ENCODE measurements around the gene MACROH2A2.
"Not testable (repeated sequence)": the region's sequence is repeated elsewhere in the genome, so short reads cannot be mapped to it uniquely, and the experiment has no call there.

MACROH2A2 gene

DNA sequence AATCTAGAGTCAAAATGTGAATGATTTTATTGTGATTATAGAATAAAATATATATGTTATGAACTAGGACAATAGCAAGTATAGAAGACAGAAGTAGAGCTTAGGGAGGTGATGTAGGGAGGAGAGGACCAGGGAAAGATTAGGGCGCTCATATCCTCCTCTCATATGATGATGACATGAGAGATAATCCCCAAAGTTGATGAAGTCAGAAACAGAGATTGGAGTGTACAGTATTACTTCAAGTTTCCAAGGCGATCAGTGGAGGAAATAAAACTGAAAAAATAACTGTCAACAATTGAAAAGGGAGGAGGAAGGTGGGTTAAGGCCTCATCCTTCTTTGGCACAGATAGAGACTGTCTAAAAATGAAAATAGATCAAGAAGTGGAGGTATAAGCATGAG lies 14.9 kb downstream of the MACROH2A2 start:
- DNase-seq, result no peak

DNA sequence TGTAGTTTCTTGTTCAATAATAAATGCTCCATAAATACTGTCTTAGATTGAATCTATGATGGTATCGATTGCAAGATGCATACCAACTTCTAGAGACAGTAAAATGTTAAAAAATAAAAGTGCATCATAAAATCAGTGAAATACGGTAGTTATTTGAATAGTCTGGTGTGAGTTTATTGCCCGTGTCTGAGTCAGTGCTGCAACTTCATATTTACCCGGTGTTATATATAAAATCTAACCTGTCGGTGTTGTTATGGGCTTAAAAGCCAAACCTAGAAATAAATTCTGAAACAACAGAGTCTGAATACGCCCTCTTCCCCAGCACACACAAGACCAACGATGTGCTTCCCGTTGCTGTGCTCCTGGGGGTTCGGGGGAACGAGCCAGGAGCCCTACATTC lies 16.3 kb downstream of the MACROH2A2 start:
- DNase-seq, result no peak

DNA sequence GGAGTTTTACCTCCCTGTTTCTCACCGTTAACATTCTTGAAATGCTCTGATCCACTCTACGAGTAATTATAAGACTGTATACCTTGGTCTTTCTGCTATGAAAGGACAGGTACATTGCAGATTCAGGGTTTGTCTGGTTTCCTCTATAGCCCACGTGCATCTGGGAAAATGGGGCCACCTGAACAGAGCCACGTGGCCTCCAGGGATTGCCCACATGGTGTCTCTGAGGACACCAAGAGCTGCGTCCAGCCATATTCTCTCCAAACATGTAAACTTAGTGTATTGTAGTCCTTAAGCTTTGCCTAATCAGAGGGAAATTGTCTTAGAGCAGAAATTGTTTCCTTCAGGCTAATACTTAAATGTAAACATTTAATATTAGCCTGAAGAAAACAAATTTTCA lies 16.7 kb downstream of the MACROH2A2 start:
- DNase-seq, result no peak

DNA sequence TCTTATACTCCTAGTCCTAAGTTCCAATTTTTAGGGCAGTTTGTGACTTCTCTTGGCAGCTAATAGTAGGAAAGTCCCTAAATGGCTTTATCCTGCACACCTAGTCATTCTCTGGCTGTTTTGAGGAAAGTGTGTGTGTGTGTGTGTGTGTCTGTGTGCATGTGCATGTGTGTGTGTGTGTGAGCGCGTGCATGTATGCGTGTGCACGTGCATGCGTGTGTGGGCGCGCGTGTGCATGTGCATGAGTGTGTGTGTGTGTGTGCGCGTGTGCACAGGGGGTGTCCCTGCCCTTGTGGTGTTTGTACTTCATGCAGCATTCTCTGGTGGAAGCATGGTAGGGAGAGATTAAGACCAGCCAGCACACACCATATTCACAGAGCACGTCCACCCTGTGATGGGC lies 18.2 kb downstream of the MACROH2A2 start:
- DNase-seq, result no peak

DNA sequence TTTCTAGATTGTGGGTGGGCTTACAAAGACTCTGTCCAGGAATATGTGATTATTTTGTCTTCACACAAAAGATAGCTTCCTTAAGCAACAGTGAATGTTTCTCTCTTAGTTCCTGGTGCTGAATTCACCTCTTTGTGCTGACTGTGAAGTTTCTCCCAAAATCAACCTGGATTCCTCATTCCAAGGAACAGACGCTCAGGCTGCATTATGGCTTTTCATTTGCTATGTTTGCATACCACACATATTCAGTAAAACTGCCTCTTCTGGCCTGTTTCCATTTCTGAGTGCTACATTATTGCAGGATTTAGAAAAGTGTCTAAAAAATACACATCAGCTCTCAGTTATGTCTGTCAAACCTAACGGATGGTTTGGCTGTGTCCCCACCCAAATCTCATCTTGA lies 21.5 kb downstream of the MACROH2A2 start:
- no peak for DNase-seq

DNA sequence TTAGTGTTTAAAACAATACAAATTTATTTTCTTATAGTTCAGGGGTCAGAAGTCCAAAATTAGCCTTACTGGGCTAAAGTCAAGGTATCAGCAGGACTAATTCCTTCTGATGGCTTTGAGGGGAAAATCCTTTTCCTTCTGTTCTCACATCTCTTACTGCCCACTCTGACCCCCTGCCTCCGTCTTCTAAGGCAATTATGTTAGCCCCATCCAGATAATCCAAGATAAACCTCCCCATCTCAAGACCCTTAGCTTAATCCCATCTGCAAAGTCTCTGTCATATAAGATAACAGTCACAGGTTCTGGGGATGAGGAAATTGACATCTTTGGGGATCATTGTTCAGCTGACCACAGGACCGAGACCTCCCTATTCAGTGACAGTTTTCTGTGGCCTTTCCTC lies 22.3 kb downstream of the MACROH2A2 start:
- no peak for DNase-seq

DNA sequence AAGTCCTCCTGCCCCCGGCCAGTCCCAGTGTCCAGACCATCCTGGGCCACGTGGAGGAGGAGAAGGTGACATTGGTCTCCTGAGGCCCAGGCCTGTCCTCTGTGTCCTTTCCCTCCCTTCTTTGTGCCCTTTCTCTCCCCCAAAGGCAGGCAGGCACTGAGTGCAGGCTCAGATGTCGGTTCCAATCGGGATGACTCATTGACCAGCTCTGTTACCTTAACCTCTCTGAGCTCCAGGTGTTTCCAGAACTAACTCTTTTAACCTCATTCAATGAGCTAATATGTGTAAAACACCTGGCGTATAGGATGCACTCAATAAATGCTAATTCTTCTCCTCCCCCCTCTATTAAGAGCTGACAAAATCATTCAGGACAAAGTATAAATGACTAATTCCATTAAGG lies 25.7 kb downstream of the MACROH2A2 start:
- DNase-seq, result no peak

DNA sequence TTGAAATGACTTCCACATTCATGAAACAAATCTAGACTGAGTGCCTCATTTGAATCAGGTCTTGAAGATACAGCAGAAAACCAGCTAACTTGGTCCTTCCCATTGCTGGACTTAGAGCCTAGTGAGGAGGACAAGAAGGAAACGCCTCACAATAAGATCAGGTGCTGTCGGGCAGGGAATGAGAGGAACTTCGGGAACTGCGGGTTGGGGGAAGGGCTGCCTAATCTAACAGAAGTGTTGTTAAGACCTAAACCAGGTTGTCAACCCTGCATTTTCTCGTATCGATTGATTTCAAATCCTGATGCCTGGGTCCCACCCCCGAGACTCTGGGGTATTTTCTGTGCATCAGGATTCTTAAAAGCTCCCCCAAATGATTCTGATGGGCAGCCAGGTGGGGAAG lies 26.3 kb downstream of the MACROH2A2 start:
- DNase-seq, result no peak

DNA sequence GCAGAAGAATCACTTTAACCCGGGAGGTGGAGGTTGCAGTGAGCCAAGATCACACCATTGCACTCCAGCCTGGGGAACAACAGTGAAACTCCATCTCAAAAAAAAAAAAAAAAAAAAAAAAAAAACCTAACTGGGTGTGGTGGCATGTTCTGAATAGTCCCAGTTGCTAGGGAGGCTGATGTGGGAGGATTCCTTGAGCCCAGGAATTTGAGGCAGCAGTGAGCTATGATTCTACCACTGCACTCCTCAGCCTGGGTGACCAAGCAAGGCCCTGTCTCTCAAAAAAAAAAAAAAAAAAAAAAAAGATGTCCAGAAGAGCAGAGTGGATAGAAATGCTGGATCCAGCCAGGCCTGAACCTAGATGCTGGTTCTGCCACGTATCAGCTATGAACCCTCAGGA lies 28.1 kb downstream of the MACROH2A2 start:
- DNase-seq, result not testable (repeated sequence)

DNA sequence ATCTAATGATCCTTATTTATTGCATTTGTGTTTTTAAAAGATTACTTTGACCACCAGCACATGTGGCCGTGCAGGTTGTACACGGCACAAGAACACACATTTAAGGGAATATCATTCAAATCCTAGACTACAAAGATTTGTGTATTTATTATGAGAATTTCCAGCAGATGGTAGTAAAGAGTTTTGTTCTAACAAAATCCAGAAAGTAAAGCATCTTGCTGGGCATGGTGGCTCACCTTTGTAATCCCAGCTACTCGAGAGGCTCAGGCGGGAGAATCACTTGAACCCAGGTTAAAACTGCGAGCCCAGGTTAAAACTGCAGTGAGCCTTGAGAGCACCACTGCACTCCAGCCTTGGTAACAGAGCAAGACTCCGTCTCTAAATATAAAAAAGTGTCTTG lies 31.5 kb downstream of the MACROH2A2 start:
- DNase-seq, result no peak

DNA sequence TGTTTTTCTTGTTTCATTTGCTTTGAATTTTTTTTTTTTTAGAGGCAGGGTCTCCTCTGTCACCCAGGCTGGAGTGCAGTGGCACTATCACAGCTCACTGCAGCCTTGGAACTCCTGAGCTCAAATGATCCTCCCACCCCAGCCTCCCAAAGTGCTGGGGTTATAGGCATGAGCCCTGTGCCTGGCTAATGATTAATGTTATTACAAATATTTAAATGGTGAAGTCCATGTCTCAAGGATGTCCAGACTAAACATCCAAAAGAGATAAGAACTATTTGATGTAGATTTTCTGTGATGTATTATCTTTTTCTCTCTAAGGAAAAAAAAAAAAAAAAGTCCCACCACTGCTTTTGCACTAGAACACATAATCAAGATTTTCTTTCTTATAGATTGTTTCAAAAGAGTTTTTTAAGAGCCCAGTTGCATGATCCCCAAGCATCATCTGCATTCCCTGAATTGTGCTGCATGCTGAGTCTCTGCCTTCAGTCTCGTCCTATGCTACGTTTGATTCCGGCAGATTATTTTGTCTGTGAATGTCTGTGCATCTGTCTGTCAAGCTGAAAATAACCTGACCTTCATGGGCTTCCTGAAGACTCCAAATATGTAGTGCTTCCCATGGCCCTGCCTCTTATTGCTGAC lies 33.4 kb downstream of the MACROH2A2 start:
- no peak for DNase-seq

DNA sequence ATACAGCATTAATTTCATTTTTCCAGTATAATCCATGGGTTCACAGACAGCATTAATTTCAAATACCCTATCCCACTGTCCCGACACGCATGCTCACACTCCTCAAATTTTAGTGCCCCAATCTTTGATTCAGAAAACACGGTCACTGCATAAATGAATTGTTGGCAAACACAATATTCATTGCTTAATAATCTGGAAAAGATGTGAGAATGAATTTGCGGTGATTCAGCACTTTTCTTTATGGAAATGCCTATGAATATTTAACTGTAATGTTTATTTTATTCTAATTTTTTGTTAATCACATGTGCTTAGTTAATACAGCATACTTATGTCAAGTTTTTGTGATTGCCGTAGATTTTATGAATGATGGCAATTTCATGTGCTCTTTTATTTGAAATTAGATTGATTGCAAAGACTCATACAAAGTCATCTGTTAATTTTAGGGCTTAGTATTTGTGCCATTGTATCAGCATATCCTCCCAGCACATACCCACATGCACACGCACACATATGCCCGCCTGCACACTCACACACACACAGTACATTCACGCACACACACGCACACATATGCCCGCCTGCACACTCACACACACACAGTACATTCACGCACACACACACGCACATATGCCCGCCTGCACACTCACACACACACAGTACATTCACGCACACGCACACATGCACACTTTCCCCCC lies 35.1 kb downstream of the MACROH2A2 start:
- no peak for DNase-seq

DNA sequence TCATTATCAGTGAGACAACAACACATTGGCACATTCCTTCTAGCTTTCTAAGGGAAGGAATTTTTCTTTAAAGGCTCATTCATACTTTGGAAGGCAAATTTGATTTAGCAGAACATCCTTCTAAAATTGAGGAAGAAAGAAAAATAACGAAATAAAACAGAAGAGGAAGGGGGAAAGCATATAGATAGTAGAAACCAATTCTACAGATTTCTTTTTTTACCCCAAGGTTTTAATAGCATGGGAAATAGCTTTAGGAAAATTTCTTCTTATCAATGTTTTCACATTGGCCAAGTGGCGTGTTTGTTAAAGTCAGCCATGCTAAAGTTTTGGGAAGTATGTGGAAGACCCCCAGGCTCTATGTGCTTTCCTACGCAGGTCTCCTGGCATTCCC lies 35.7 kb downstream of the MACROH2A2 start:
- no peak for DNase-seq

DNA sequence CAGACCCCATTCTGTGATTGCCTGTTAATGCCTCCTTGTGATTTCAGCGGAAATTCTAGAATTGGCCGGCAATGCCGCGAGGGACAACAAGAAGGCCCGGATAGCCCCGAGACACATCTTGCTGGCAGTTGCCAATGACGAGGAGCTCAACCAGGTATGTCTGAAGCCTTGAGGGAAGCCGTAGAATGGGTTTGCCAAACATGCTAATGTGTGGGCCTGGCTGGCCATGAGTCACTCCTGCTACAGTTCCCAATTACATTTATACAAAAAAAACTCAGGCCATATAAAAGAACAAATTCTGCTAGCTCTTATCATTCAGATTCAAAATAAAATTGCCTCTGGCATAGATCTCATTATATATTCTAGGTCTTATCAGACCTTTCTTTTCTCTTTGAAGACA lies 37.4 kb downstream of the MACROH2A2 start:
- no peak for DNase-seq

DNA sequence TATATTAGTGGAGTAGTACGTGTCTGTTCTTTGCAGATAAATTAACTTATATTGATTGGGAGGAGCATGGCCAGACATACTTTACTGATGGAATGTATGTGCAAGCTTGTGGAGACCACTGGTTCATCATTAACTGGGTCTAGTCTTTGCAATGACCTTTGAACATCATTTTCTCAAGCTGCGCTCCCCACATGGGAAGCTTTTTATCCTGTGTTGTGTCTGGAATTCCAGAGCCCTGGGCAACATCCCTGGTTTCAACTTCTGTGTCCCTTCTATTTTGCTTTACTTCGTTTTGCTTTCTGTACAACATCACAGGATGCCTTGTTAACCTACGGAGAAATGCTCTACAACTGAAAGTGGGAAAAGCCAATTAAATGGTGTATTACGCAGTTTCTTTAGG lies 38.3 kb downstream of the MACROH2A2 start:
- DNase-seq, result no peak

DNA sequence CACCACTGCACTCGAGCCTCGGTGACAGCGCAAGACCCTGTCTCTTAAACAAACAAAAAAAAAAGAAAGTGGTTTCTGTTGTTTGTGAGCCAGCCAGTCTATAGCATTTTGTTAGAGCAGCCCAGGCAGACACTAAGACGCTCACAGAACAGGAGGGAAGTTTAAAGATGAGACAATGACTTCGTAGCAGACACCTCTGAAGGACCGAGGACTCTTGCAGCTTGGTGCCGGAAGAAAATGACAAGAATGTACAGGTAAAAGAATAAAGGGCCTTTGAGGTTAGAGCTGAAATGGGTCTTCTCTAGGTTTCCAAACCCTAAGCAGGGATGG lies 39.7 kb downstream of the MACROH2A2 start:
- DNase-seq, result no peak

DNA sequence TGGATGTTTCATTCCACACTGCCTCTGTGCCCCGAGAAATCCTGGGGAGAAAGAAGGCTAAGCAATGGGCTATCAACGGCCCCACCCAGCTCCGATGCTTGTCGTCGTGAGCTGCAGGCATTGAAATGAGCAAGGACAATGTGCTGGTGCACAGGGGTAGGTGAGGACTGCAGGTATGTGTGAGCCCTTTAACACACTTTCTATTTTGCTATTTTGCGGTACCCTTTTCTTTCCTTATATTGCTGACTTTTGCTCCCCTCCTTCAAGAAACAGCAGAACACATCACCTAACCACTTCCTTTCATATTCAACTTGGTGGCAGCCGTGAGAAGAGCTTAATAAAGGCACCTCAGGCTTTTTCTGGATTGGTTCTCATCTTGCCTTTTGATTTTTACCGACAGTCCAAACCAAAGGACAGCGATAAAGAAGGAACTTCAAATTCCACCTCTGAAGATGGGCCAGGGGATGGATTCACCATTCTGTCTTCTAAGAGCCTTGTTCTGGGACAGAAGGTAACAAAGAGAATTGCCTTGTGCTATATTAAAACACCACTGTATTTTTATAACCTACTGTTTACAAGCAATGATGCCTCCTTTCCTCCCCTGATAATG lies 40.8 kb downstream of the MACROH2A2 start:
- no peak for DNase-seq

DNA sequence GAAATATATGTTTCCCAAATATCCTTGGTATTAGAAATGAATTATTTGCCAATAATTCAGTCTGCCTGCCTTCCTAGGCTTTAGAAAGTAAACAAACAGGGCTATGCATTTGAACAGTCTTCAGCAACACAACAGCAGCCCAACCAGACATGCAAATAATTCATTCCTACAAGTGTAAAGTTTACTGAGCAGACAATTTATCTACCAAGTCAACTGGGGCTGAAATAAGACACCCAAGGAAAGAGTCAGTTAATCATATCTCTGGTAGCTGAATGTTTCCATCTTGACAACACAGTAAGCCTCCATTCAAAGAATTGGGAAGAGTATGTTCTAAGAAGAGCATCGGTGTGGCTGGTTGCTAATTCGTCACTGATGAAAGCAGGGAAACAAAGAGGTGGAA lies 41.6 kb downstream of the MACROH2A2 start:
- no peak for DNase-seq

DNA sequence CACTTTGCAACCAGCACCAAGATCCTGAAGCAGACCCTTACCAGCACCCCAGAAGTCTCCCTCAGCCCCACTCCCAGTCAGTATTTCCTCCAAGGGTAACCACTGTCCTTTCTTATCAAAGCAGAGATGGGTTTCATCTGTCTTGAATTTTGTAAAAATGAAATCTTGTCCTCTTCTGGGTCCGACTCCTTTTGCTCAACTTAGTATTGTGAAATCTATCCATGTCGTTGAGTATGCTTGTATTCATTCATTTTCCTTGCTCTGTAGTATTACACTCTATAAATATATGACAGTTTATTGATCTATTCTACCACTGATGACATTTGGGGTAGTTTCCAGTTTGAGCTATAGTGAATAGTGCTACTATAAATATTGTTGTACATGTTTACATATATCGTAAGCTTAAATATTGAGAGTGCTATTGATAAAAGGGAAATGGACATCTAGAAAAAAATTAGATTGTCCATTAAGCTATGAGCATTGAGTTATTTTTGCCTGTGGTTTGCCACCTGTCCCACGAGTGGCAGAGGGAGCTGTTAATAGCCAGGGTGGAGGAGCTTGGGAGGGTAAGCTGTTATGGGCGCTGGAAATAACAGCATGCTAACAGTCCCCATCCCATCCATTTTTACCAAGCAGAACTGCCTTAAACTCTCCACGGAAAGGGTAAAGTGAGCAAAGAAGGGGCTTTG lies 43.5 kb downstream of the MACROH2A2 start:
- DNase-seq, result no peak

DNA sequence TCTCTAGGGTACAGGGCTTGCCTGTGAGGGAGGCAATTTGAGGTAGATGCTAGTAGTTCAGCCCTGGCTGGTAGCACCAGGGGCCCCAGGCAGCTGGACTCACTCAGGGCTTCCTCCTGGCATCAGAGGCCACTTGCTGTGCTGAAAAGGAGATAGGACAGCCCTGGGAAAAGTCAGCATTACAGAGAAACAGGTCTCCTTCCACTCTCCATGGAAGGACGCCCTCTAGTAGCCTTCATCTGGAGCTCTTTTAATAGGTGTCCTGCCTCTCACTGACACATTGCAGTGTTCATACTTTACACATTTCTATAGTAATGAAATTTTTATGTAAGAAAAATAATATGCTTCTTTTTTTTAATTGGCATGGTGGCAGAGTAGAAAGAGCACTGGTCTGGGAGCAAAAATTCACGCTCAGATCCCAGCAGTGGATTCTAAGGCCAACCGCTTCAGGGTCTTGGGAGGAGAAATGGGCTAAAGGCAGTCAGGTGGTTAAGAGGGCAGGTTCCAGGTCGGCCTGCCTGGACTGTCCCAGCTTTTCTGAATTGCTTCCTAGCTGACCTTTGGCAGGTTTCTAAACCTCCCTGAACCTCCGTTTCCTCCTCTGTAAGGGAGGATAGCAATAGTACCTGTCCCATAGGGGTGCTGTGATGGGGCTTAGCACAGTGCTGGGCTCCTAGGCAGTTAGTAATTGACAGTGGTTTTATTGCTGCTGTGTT lies 44.2 kb downstream of the MACROH2A2 start:
- no peak for DNase-seq

DNA sequence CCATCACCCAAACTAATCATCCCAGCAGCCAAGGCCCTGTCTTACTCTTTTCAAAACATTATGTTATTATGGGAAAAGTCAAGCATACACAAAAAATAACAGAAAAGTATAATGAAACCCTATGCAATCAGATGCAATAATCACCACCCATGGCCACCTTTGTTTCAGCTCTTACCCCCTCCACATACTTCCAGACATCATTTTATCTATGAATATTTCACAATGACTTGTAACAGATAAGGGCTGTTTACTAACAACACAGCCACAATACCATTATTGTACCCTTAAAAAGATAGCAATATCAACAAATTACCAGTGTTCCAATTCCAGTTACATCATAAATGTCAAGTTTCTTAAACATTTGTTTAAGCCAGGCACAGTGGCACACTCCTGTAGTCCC lies 44.8 kb downstream of the MACROH2A2 start:
- no peak for DNase-seq

DNA sequence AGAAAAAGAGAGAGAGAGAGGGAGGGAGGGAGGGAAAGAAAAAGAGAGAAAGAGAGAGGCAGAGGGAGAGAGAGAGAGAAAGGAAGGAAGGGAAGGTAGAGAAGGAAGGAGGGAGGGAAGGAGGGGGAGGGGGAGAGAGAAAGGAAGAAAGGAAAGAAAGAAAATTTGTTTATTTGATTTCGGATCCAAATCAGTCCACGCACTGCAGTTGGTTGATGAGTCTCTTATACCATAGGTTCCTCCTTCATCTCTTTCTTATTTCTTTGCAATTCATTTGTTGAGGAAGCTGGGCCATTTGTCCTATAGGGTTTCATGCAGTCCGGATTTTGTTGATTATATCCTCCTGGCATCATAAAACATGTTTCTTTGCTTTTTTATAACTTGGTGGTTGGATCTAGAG lies 45.6 kb downstream of the MACROH2A2 start:
- no peak for DNase-seq
